GM21360 (cell line): ENCODE results near the gene LINC01488.

Experiments
- ATAC-seq: cut with Tn5 transposase; IDR thresholded peaks from one replicate; pipeline ENCODE4 v1.9.1; 2021; ENCODE audit warnings: mild to moderate bottlenecking, moderate library complexity; ENCODE audit not compliant: unreplicated experiment

Gene LINC01488

GRCh38 chr11:69524991-69525411 is 43.5 kb downstream of the LINC01488 start:
- ATAC-seq, result no peak

GRCh38 chr11:69525516-69526452 is 44.3 kb downstream of the LINC01488 start:
- no peak for ATAC-seq

- no peak for ATAC-seq
Observed at GRCh38 chr11:69526453-69526810, 45.0 kb downstream of the LINC01488 start.

- ATAC-seq, result no peak
Observed at GRCh38 chr11:69529001-69529400, 47.5 kb downstream of the LINC01488 start.

GRCh38 chr11:69530278-69531070 is 49.0 kb downstream of the LINC01488 start:
- no peak for ATAC-seq

GRCh38 chr11:69531071-69531716 is 49.7 kb downstream of the LINC01488 start:
- ATAC-seq, result no peak

- ATAC-seq, result no peak
Observed at GRCh38 chr11:69531717-69532088, 50.2 kb downstream of the LINC01488 start.

- no peak for ATAC-seq
Observed at GRCh38 chr11:69533296-69534165, 52.1 kb downstream of the LINC01488 start.

- no peak for ATAC-seq
Observed at GRCh38 chr11:69534166-69534530, 52.7 kb downstream of the LINC01488 start.

- ATAC-seq, result no peak
Observed at GRCh38 chr11:69535908-69536307, 54.4 kb downstream of the LINC01488 start.

- ATAC-seq, result no peak
Observed at GRCh38 chr11:69536406-69536805, 54.9 kb downstream of the LINC01488 start.

GRCh38 chr11:69537126-69537525 is 55.7 kb downstream of the LINC01488 start:
- no peak for ATAC-seq

- ATAC-seq, result no peak
Observed at GRCh38 chr11:69537855-69538640, 56.6 kb downstream of the LINC01488 start.

- ATAC-seq, result no peak
Observed at GRCh38 chr11:69538854-69539253, 57.4 kb downstream of the LINC01488 start.

- ATAC-seq, result no peak
Observed at GRCh38 chr11:69539416-69540117, 58.1 kb downstream of the LINC01488 start.

- no peak for ATAC-seq
Observed at GRCh38 chr11:69540118-69541000, 58.9 kb downstream of the LINC01488 start.

- ATAC-seq, result no peak
Observed at GRCh38 chr11:69541001-69541285, 59.5 kb downstream of the LINC01488 start.
